Left cardiac atrium (tissue), 4 donors: ENCODE data around the gene TUBA3E. TPM values are rescaled to one million over a fixed set of nuclear protein-coding genes. Genes with fewer than 3 reads are reported as not detected.
"Not testable (repeated sequence)": the region's sequence is repeated elsewhere in the genome, so short reads cannot be mapped to it uniquely, and the experiment has no call there.

Experiments used
- ATAC-seq, 2 donors: fragments of 200-7000 bp; cut with Tn5 transposase; one replicate each; pipeline ENCODE4 v1.9.1; 2020; ENCODE audit warnings: mild to moderate bottlenecking in 2 of 2, moderate library complexity in 2 of 2
- DNase-seq: peaks from one replicate; pipeline ENCODE4 v3.0.0-alpha.2; 2020
- intact Hi-C, 2 donors: fragments of 100-400 bp; cut with DNase I; formaldehyde crosslinking; loops; one replicate each; pipeline versions ENCODE4 v1.14.1 to v1.15.1; 2022 to 2023
- total RNA-seq, 2 donors: library from RNA; stranded (reverse); fragmentation: NEBNext Ultra II Directional; extraction: Animal tissue kit (Norgen Biotek cat#: 25700); gene quantifications; one replicate each; pipeline ENCODE4 v1.2.1, GENCODE V29; 2021
- donor health status: DM: no; HTN: yes; CAD: no.
- donor health status: DM: no; HTN: yes; CAD: no; lungs with severe emphysema.
- donor health status: DM: yes; HTN: yes; CAD: no.
- donor health status: Dilated cardiomyopathy.

TUBA3E gene
- total RNA-seq, 2 donors from 2014 or later = 6.0 to 6.7 TPM

DNA sequence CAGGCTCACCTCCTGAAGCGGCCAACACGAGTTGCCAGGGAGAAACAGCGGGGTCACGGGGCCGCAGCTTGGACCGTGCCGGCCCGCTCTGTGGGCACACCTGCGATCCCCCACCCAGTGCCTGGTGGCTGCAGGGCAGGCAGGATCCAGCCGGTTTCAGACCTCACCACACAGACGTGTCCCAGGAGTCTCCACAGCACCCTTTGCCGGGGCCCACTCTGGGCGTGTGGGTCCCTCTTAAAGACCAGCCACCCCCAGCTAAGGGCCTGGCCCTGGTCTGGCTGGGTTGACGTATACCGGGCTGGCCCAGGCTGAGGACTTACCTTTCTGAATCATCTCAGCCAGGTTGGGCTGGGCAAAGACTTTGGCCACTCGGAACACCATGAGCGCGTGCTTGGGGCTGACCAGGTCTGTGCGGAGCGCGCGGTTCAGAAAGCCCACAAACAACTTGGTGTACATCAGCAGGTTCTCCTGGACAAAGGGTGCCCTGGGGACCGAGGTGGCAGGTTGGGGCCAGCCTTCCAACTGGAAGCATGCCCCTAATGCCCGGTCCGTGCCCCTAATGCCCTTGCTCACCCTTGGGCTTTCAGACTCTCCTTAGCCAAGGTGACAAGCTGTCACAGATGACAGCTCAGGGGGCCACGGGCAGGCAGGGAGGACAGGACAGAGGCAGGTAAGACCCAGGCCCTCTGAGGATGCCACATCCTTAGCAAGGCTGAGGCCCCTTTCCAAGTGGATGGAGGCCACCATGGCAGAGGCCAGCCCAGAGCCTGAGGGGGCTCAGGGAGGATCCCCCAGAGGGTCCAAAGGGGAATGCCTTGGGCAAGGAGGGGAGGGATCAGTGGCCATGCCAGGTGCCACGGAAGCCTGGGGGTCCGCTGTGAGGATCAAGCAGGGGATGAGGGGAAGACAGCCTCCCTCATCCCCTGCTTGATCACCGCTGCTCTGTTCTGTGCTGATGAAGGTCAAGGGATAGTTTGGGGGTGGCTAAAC, 43.2 kb downstream of the TUBA3E start:
- intact Hi-C loops = loop anchor here in 1 of 2 donors (5.0 kb wide), 1 partner anchor 177 kb away; no protein-coding TSS in a partner anchor
- peak; percentile 7 for DNase-seq
- ATAC-seq = no peak

DNA sequence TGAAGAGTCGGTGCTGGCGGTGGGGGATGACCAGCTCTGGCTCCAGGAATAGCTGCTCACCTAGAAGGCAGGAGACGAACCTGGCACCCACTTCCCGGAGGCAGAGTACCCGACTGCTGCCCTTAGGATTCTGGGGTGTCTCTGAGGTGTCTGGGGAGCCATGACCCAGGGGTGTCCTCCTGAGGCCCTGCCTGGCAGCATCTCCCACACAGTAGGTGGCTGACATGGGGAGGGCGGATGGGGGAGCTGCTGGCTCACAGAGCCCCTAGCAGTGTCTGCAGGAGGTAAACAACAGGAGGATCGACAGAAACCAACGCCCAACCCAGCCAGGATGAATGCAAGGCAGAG, 43.8 kb downstream of the TUBA3E start:
- DNase-seq, ATAC-seq, intact Hi-C loops: not testable (repeated sequence)

DNA sequence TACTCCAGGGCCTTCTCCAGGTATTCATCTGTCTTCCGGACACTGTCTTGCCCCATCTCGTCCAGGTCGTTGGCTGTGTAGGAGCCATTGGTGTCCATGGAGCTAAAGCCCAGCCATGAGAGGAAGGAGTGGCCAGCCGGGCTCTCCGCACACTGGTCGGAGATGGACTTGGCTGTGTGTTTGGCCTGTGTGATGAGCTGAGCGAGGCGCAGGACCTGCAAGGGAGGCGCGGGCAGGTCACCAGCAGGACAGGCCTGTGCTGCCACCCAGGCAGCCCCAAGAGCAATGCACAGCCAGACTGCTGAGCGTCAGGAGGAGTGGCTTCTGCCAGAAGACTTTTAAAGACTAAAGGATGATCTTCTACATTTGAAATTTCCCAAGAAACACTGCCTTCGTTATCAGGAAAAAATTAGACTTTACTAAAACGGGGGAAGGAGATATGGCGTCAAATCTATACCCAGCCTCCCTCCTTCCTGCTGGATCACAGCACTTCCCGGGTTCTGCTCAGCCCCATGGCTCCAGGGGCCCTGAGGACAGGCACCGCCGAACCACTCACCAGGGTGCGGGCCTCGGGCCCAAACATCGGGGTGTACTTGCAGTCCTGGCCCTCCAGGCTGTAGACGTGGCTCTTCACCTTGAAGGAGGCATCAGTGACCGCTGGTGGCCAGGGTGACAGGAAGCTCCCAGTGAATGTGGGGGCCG, 44.4 kb downstream of the TUBA3E start:
- ATAC-seq, DNase-seq, intact Hi-C loops: not testable (repeated sequence)

DNA sequence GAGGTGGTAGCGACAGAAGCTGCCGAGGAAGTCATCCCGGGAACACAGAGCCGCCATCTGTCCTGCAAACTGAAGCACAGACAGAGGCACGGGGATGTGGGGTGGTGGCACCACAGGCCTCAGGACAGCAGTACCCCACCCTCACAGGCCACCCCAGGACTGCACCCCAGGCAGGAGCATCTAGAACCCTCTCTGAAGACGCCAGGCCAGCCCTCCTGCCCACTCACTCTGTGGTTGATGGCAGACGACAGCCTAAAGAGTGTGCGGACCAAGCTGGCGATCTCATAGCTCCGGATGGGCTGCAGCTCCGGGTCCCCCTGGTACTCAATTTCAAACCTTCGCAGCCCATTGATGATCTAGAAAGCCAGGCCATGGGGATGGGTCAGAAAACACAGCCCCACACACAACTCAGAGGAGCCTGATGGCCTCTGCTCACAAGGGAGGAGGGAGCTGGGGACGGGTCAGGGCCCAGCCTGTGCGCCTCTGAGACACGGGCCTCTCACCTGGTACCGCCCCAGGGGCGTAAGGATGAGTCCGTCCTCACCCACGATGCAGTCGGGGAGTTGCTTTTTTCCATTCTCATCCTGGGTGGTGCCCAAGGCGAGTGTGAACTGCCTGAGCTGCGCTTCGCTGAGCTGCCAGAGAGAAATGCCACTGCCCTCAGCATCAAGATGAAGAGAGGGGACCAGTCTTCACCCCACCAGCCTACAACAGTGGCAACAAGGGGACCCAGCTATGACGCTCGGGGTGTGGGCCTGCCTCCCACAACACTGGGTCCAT, 45.2 kb downstream of the TUBA3E start:
- intact Hi-C loops = no loop called here
- ATAC-seq (no peak), DNase-seq (no peak)

DNA sequence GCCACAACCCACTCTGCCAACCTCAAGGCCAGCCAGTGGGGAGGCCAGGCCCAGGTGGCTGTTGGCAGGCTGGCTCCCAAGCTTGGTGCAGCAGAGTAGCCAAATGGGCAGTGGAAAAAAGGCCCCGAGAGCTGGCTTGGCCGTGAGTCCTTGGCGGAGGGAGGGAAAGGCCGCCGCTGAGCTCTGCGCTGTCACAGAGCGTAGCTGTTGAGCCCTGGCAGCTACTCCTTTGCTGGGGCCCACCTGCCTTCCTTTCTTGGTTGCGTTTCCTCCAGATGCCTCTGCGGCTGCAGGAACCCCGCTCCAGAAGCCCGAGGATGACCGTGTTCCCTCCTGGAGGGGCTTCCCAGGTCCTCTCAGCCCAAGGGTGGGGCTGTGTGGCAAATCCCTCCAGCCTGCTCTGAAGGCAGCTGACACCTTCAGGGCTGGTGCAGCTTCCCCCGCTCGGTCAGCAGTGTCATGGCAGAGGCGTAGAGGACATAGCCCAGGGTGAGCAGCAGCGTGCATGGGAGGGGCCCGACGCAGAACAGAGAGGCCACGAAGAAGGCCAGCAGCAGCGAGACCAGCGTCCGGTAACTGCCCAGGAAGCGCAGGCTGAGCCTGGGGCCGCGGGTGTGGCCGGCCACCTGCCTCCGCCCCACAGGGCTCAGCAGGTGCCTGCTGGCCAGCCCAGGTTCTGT, 46.0 kb downstream of the TUBA3E start:
- ATAC-seq, intact Hi-C loops, DNase-seq: not testable (repeated sequence)

DNA sequence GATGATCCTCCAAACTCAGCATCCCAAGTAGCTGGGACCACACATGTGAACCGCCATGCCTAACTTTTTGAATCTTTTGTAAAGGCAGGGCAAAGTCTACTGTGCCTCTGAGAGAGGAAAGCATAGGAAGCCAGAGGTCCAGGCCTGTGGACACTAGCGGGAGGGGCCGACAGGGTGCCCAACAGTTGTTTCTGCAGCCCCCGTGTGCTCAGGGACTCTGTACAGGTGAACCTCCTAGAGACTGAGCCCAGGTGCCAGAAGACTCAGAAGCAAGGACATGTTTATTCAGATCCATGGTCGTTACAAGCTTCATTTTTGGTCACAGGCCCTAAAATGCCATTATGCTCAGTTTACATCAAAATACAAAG, 47.1 kb downstream of the TUBA3E start:
- intact Hi-C loops, DNase-seq: not testable (repeated sequence)

DNA sequence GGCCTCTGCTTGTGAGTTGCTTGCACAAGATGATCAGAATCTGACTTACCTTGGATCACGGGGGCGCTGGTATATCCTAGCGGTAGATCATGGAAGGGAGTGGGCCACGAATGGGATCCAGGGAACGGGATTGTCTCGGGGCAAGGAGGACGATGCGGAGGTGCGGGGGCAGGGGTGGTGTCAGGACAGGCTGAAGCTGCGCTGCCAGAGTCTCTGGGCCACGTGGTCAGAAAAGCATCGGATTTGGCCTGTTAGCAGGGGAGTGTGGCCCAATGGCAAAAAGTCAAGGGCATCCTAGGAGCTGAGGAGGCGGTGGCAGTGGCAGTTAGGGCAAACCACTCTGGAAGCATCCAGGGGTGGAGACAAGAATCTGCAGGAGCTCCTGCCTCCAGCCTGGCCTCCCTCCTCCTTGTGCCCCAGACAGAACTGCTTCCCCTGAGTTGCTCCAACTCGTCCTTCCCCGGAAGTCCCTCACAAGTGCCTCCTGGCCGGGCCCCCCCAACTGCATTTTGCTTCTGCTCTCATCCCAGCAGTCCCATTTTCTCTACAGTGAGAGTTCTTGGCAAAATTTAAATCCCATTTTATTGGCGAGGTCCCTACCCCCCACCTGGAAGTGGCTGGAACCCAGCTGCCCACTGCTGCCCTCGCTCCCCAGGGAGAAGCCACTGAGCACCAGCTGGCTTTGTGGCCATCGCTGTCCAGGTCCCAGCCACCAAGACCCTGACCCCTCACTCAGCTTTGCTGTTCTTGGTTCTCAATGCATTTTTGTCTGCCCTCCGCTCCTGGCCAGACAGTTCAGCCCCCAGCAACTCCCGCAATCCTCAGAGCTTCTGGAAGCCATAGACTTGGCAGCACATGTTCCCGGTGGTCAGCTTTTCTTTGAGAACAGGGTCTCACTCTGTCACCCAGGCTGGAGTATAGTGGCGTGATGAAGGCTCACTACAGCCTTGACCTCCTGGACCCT, 47.8 kb downstream of the TUBA3E start:
- intact Hi-C loops = no loop called here
- ATAC-seq = no peak
- DNase-seq = no peak

More for the DNA sequence above, 47.1 kb downstream of the TUBA3E start:
- not testable (repeated sequence) for ATAC-seq

DNA sequence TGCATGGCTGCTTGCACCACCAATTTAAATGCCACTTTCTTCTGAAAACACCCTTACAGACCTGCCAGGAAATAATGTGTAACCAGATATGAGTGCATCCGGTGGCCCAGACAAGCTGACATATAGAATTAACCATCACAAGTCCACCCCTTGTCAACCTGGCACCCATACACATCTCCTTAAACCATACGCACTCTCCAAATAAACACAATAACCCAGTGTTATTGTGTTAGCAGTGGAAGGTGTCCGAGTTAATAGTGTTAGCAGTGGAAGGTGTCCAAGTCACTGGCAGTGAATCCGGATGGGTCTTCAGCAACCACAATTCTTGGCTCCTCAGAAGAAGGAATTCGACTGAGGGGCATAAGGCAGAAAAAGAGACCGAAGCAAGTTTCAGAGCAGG, 49.7 kb downstream of the TUBA3E start:
- ATAC-seq, DNase-seq, intact Hi-C loops: not testable (repeated sequence)

DNA sequence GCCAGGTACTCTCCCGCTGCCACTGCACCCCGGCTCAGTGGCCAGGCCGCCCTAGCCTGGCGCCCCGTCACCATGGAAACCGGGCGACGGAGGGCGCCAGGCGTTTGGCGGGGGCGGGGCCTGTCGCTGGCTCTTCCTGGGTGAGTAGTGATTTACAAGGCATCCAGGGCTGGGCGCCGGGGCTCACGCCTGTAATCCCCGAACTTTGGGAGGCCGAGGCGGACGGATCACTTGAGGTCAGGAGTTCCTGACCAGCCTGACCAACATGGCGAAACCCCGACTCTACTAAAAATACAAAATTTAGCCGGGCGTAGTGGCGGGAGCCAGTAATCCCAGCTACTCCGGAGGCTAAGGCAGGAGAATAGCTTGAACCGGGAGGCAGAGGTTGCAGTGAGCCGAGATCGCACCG, 53.2 kb downstream of the TUBA3E start, which contains the start of gene CCDC74B:
TSS of gene CCDC74B (minus strand) at position 107 of the 409 bp plus-strand sequence. CDS start 116 bp downstream, outside the sequence.
- intact Hi-C loops = not testable (repeated sequence)
- ATAC-seq (peak; percentile 88 to 91), DNase-seq (peak; percentile 60)

DNA sequence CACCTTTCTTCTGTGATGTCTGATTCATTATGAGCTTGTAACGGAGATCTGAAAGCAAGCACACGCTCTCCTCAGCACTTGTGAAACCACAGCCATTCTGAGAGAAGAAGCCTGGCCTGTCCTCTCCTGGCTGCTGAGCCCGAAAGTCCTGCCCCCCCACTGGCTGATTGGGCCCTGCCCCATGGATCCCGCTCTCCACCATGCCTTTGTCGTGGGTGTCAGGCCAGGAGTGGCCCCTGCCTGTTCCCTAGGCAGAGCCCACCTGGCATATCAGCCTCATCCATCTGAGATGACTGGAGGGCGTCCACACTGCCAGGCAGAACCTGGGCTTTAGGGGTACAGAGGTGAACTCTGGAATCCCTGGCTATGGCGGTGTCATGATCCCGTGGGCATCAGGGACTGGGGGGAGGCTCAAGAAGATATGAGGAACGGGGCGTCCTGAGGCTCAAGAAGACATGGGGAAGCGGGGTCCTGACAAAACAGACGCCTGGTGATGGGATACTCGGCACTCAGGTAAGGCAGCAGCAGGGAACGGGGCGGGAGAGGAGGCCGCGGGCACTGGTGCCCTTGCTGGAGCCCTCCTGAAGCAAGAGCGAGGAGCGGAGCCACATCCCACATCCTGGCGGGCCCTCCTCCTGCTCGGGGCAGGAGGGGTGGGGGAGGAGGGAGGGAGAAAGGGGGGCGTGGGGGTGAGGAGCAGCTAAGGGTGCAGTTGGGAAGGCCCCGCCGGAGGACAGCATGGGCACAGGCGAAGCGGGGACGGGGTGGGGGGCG, 54.8 kb downstream of the TUBA3E start:
- DNase-seq, intact Hi-C loops: not testable (repeated sequence)
- peak; percentile 12 to 28 for ATAC-seq

DNA sequence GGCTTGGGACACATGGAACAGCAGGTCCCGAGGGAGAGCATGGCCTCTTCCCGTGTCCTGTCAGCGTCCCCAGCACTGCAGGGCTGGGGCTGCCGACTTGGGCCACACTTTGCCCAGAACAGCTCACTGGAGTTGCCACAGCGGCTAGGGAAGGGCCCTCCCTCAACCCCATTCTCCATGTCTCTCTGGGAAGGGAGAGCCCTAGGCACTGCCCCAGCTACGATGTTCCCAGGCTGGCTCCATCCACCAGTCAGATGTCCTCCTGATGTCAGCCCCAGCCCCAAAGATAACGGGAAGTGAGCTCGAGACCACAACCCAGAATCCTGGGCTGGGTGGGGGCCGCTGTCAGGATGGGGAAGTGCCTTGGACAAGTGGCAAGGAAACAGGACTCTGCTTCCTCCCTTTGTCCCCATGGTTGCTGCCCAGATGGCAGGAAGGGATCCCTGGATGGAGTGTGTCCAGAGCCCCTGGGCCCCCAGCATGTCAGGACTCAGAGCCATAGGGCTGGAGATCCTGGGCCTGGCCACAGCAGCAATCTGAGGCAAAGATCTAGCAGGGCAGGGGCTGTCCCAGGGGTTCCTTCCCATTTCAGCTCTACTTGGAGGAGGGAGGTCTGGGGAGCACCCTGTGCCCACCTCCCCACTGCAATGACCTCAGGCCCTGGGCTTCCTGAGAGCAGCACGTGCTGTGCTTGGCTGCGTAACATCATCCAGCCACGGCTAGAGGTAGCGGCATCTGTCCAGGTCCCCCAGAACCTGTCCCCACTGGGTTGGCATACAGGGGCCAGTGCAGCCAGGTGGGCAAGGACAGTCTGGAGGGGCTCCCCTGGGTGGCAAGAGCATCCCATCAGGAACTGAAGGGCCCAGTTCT, 55.6 kb downstream of the TUBA3E start:
- intact Hi-C loops, DNase-seq: not testable (repeated sequence)

More for the DNA sequence above, 55.6 kb downstream of the TUBA3E start:
- not testable (repeated sequence) for ATAC-seq

Other genes with a start within 250 kb of the TUBA3E start
- gene RAB6C, start 218.8 kb downstream of the TUBA3E start, total RNA-seq = under 1 TPM in 1 of 2 donors, not detected in 1; 0.18 TPM
- not detected for gene POTEF, start 69.2 kb downstream of the TUBA3E start, total RNA-seq
- gene CCDC74B, start 53.3 kb downstream of the TUBA3E start, total RNA-seq = under 1 TPM; 0.76 to 0.91 TPM
- gene SMPD4, start 16.8 kb downstream of the TUBA3E start, total RNA-seq = 10 to 100 TPM; 20.2 to 24.4 TPM
- 100 to 1,000 TPM; 207 to 259 TPM for gene MZT2B, start 16.2 kb downstream of the TUBA3E start, total RNA-seq
- 10 to 100 TPM; 55.0 to 79.3 TPM for gene IMP4, start 144.5 kb upstream of the TUBA3E start, total RNA-seq
- gene PTPN18, start 157.6 kb upstream of the TUBA3E start, total RNA-seq = 10 to 100 TPM; 24.2 to 28.0 TPM